CD4-positive, alpha-beta T cell treated with Interleukin-4 for 4 hours (primary cell): Measurements from ENCODE around the gene MTARC1.

Source experiments
- DNase-seq: peaks from one replicate; pipeline ENCODE4 v3.0.0-alpha.2; 2020

MTARC1 gene

GRCh38 chr1:220834155-220834870 lies 47.6 kb downstream of the MTARC1 start:
- no peak for DNase-seq
